Ishikawa (cell line): ENCODE measurements around the gene ACADVL.
A peak's percentile ranks its signal among the peaks of the same experiment; 100 is the strongest.

Source experiments
- CEBPB ChIP-seq: IDR thresholded peaks from 2 replicates; pipeline ENCODE4 v1.6.1; 2012
- CREB1 ChIP-seq: IDR thresholded peaks from 2 replicates; pipeline ENCODE4 v1.6.1; 2012; ENCODE audit warnings: low read depth
- EGR1 ChIP-seq: IDR thresholded peaks from 2 replicates; pipeline ENCODE4 v1.6.1; 2012
- EP300 ChIP-seq: IDR thresholded peaks from 2 replicates; pipeline ENCODE4 v1.6.1; 2012; ENCODE audit warnings: borderline replicate concordance
- FOXM1 ChIP-seq: IDR thresholded peaks from 2 replicates; pipeline ENCODE4 v1.6.1; 2012; ENCODE audit warnings: low read depth, borderline replicate concordance
- NFIC ChIP-seq: IDR thresholded peaks from 2 replicates; pipeline ENCODE4 v1.6.1; 2012
- RAD21 ChIP-seq: IDR thresholded peaks from 2 replicates; pipeline ENCODE4 v1.6.1; 2012; ENCODE audit warnings: low read depth
- TAF1 ChIP-seq: IDR thresholded peaks from 2 replicates; pipeline ENCODE4 v1.6.1; 2012; ENCODE audit warnings: low read depth, mild to moderate bottlenecking
- TCF12 ChIP-seq: IDR thresholded peaks from 2 replicates; pipeline ENCODE4 v1.6.1; 2012; ENCODE audit warnings: low read depth
- TEAD4 ChIP-seq: IDR thresholded peaks from 2 replicates; pipeline ENCODE4 v1.6.1; 2012
- YY1 ChIP-seq: IDR thresholded peaks from 2 replicates; pipeline ENCODE4 v1.6.1; 2012; ENCODE audit warnings: low read depth
- ZBTB7A ChIP-seq: IDR thresholded peaks from 2 replicates; pipeline ENCODE4 v1.6.1; 2012; ENCODE audit warnings: low read depth
- TF ChIP-seq, protein P1 (sequence below): IDR thresholded peaks from 2 replicates; pipeline ENCODE4 v1.6.1; 2012
- TF ChIP-seq, protein P2 (sequence below): IDR thresholded peaks from 2 replicates; pipeline ENCODE4 v1.6.1; 2012; ENCODE audit warnings: low read depth, mild to moderate bottlenecking
- TF ChIP-seq, protein P3 (sequence below): IDR thresholded peaks from 2 replicates; pipeline ENCODE4 v1.6.1; 2012

Gene ACADVL

DNA sequence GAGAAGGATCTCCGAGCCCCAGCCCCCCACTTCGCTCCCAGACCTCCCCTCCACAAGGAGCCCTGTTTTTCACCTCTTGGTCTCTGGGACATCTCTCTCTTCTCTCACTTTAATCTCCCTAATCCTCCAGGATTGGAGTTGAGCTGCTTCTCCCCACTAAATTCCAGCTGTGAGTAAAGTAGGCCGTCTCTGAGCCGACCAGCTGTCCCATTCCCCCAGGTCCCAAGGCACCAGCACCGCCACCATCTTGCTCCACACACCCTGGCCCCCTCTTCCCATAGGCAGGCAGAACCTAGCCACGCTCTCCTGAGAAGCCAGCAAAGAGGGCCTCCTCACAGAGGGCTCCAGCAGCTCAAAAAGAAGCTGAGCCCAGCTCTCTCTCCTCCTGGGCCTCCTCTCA, 980 bp upstream of the ACADVL start:
- TF ChIP-seq RAD21, result no peak
- no peak for TF ChIP-seq TEAD4
- TF ChIP-seq EGR1, result no peak
- no peak for TF ChIP-seq ZBTB7A
- no peak for TF ChIP-seq FOXM1
- no peak for TF ChIP-seq NFIC
- no peak for TF ChIP-seq EP300
- no peak for TF ChIP-seq CREB1
- TF ChIP-seq, protein P1, sequence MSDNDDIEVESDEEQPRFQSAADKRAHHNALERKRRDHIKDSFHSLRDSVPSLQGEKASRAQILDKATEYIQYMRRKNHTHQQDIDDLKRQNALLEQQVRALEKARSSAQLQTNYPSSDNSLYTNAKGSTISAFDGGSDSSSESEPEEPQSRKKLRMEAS, result no peak
- no peak for TF ChIP-seq TAF1
- no peak for TF ChIP-seq TCF12
- TF ChIP-seq YY1, result no peak

DNA sequence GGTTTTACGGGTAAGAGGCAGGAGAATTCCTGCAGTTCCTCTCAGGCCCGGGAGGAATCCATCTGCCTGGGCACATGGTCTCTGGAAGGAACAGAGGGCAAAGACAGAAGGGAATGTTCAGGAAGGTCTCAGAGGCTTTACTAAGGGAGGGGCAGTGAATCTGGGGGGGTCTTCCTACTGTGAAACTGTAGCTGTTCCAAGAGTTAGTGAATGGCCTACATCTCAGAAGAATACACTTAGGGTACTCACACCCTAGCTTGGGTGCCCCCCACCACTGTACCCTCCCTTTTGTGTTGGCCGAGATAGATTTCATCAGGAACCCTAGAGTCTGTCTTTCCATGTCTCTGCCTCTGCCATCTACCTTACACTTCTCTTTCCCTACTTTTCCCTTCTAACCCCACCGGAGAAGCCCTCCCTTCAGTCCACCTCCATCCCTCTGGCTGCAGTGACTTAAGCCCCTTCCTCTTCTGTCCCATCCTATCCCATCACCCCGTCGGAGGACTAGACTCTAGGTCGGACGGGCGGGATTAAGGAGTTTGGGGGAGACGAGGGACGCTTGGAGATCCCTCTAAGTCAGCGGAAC, 418 bp upstream of the ACADVL start:
- TF ChIP-seq YY1 (no peak), CREB1 (no peak), CEBPB (no peak), TEAD4 (no peak), RAD21 (no peak), EGR1 (no peak), EP300 (no peak), ZBTB7A (no peak), TCF12 (no peak), NFIC (no peak), TAF1 (no peak)
- TF ChIP-seq, protein P2, sequence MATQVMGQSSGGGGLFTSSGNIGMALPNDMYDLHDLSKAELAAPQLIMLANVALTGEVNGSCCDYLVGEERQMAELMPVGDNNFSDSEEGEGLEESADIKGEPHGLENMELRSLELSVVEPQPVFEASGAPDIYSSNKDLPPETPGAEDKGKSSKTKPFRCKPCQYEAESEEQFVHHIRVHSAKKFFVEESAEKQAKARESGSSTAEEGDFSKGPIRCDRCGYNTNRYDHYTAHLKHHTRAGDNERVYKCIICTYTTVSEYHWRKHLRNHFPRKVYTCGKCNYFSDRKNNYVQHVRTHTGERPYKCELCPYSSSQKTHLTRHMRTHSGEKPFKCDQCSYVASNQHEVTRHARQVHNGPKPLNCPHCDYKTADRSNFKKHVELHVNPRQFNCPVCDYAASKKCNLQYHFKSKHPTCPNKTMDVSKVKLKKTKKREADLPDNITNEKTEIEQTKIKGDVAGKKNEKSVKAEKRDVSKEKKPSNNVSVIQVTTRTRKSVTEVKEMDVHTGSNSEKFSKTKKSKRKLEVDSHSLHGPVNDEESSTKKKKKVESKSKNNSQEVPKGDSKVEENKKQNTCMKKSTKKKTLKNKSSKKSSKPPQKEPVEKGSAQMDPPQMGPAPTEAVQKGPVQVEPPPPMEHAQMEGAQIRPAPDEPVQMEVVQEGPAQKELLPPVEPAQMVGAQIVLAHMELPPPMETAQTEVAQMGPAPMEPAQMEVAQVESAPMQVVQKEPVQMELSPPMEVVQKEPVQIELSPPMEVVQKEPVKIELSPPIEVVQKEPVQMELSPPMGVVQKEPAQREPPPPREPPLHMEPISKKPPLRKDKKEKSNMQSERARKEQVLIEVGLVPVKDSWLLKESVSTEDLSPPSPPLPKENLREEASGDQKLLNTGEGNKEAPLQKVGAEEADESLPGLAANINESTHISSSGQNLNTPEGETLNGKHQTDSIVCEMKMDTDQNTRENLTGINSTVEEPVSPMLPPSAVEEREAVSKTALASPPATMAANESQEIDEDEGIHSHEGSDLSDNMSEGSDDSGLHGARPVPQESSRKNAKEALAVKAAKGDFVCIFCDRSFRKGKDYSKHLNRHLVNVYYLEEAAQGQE, result no peak
- TF ChIP-seq, protein P3, sequence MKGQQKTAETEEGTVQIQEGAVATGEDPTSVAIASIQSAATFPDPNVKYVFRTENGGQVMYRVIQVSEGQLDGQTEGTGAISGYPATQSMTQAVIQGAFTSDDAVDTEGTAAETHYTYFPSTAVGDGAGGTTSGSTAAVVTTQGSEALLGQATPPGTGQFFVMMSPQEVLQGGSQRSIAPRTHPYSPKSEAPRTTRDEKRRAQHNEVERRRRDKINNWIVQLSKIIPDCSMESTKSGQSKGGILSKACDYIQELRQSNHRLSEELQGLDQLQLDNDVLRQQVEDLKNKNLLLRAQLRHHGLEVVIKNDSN, result no peak
- TF ChIP-seq, protein P1, result no peak

DNA sequence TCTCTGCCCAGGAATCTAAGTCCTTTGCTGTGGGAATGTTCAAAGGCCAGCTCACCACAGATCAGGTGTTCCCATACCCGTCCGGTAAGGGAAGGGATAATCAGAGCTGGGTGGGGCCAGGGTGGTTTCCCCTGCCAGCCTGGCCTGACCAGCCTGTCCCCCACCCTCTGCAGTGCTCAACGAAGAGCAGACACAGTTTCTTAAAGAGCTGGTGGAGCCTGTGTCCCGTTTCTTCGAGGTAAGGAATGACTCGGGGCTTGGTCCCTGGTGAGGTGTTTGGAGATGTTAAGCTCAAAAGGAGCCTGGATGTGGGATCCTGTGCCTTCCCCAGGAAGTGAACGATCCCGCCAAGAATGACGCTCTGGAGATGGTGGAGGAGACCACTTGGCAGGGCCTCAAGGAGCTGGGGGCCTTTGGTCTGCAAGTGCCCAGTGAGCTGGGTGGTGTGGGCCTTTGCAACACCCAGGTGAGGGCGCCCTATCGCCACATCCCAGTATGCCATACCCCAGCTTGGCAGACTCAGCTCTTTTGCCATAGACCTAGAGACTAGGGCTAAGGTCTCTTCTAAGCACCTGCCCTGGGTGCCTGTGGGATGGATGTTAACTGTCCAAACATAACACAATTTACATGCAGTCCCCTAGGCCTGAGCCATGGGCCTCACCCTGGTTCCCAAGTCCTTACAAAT, 997 bp downstream of the ACADVL start:
- TF ChIP-seq RAD21, result peak; percentile 43; the same call in 1 of the 2 replicates
- TF ChIP-seq TCF12, result no peak; the same call in 1 of the 2 replicates

DNA sequence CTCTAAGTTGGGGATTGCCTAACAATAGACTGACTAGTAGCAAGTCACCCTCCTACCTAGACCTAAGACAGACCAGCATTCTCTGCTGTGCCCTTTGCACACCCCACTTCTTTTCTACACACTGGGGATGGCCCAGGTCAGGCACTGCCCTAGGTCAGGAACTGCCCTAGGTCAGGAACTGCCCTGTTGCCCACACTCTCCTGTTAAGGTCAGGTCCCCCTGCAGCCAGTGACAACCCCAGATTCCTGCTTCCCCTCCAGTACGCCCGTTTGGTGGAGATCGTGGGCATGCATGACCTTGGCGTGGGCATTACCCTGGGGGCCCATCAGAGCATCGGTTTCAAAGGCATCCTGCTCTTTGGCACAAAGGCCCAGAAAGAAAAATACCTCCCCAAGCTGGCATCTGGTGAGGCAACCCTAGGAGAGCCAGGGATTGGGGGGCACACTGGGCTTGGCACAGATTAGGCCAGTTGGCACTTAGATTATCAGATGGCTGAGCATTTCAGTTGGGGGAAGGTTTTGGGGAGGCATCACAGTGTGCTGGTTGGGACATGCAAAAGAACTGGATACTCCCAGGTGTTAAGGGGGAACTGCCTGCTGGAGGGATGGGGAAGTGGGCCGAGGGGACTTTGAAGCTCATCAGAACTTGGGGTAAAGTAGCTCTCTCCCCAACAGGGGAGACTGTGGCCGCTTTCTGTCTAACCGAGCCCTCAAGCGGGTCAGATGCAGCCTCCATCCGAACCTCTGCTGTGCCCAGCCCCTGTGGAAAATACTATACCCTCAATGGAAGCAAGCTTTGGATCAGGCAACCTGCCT, 1.7 kb downstream of the ACADVL start:
- TF ChIP-seq TAF1, result no peak
- TF ChIP-seq ZBTB7A, result no peak
- TF ChIP-seq YY1, result no peak
- no peak for TF ChIP-seq EP300
- TF ChIP-seq, protein P3, result no peak
- no peak for TF ChIP-seq FOXM1
- TF ChIP-seq EGR1, result no peak
- no peak for TF ChIP-seq NFIC
- TF ChIP-seq CEBPB, result no peak
- TF ChIP-seq, protein P1, result no peak
- TF ChIP-seq, protein P2, result no peak
- no peak for TF ChIP-seq TCF12
- no peak for TF ChIP-seq CREB1
- TF ChIP-seq TEAD4, result no peak
